Epithelial cell of proximal tubule (primary cell): Measurements from ENCODE around the gene AQP6. TPM values are rescaled to one million over a fixed set of nuclear protein-coding genes. Genes with fewer than 3 reads are reported as not detected.

Experiments used
- DNase-seq: peaks from one replicate; pipeline ENCODE4 v3.0.0-alpha.2; 2011; ENCODE audit warnings: low read depth
- H3K4me3 ChIP-seq: 2 replicates; pipeline ENCODE4 v1.5.1; 2011; ENCODE audit warnings: low read depth, mild to moderate bottlenecking, low read length
- total RNA-seq: library from RNA; depleted of rRNA; stranded (reverse); fragments of >200 nt; gene quantifications from 2 replicates; pipeline ENCODE4 v1.2.3, GENCODE V29; 2015
- TF ChIP-seq, protein P1 (sequence below): conservative IDR thresholded peaks from 2 replicates; pipeline ENCODE4 v1.5.1; 2012; ENCODE audit warnings: low read depth, mild to moderate bottlenecking, low read length

The AQP6 gene
- total RNA-seq, 1 donor from 2014 or later = not detected

DNA sequence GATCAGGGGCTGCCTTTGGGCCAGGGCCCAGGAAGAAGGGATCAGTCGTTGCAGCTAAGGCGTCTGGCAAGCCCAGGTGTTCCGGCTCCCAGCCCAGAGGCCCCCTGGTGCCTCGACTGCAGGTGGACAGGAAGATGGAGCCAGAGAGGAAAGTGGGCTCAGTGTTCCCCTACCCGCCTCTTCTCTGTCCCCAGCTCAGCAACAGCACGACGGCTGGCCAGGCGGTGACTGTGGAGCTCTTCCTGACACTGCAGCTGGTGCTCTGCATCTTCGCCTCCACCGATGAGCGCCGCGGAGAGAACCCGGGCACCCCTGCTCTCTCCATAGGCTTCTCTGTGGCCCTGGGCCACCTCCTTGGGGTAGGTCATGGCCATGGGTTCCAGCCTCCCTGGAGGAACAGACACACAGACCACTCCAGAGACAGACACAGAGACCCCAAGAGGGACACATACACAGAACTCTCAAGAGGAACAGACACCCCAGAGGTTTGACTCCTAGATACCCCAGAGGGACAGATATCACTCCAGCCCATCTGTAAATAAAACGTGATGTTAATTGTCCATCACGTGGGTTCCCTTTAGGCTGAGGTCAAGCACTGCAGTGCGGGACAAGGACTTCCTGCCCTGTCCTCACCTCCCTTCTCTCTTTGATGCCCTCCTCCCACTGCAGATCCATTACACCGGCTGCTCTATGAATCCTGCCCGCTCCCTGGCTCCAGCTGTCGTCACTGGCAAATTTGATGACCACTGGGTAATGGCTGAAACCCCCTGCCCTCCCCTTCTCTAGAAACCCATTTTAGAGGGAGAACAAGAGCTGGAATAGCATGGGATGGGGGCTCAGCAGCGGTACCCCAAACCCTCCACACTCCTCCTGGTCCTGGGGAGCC lies 18.5 kb upstream of the AQP6 start:
- H3K4me3 ChIP-seq = no peak overlapping the region
- no peak for DNase-seq
- TF ChIP-seq, protein P1, sequence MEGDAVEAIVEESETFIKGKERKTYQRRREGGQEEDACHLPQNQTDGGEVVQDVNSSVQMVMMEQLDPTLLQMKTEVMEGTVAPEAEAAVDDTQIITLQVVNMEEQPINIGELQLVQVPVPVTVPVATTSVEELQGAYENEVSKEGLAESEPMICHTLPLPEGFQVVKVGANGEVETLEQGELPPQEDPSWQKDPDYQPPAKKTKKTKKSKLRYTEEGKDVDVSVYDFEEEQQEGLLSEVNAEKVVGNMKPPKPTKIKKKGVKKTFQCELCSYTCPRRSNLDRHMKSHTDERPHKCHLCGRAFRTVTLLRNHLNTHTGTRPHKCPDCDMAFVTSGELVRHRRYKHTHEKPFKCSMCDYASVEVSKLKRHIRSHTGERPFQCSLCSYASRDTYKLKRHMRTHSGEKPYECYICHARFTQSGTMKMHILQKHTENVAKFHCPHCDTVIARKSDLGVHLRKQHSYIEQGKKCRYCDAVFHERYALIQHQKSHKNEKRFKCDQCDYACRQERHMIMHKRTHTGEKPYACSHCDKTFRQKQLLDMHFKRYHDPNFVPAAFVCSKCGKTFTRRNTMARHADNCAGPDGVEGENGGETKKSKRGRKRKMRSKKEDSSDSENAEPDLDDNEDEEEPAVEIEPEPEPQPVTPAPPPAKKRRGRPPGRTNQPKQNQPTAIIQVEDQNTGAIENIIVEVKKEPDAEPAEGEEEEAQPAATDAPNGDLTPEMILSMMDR = no peak

DNA sequence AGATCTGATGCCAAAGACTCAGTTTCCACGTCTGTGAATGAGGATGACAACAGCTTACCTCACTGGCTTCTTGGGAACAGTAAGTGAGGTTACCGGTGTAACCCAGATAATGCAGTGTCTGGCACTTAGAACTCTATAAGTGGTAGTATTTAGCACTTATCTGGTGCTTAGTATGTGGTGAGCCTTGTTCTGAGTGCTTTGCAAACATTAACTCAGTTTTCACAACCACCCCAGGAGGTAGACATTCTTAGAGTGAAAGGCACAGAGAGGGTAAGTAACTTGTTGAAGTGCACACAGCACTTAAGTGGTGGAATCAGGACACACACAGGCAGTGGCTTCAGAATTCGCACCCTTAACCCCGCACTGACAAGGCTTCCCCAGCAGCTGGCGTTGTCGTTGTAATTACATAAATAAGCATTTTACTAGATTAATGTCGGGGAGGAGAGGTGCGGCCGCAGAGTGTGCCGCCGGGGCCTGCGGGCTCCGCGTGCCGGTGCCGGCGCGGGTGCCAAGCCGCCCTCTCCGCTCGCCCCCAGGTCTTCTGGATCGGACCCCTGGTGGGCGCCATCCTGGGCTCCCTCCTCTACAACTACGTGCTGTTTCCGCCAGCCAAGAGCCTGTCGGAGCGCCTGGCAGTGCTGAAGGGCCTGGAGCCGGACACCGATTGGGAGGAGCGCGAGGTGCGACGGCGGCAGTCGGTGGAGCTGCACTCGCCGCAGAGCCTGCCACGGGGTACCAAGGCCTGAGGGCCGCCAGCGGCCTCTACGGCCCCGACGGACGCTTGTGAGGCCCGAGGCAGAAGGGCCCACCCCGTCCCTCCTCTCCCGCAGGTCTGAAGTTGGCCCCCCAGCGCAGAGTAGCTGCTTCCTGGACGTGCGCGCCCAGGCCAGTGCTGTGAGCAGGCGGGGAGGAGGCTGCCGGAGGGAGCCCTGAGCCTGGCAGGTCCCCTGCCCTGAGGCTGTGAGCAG lies 17.6 kb upstream of the AQP6 start:
- no peak for DNase-seq
- H3K4me3 ChIP-seq = no peak overlapping the region
- TF ChIP-seq, protein P1 = no peak

DNA sequence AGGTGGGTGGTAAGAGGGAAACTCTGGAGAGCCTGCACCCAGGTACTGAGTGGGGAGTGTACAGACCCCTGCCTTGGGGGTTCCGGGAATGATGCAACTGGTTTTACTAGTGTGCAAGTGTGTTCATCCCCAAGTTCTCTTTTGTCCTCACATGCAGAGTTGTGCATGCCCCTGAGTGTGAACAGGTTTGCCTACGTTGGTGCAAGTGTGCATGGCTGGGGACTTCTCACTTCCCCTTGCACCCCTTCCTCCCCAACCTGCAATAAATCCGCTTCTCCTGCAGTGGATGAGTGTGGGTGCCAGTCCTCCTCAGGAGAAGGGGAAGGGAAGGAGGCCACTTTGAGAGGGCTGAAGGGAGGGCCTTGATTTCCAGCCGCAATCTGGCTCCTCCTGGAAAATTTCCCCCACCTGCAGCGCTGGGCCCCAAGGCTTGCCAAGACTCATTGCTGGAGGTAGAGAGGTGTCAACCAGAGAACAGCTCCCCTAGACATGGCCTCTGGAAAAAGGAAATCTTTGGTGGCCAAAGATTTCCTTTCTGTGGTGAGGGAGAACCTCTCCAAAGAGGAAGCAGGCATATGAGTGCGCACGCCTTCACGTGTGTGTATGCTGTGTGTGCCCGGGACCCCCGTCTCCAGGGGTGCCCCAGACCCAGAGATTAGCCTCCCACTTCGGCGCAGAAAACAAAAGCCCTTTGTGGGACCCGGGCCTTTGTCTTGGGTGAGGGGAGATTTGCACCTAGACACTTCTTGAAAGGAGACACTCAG lies 16.7 kb upstream of the AQP6 start:
- no peak for DNase-seq
- TF ChIP-seq, protein P1 = no peak
- H3K4me3 ChIP-seq = no peak overlapping the region

DNA sequence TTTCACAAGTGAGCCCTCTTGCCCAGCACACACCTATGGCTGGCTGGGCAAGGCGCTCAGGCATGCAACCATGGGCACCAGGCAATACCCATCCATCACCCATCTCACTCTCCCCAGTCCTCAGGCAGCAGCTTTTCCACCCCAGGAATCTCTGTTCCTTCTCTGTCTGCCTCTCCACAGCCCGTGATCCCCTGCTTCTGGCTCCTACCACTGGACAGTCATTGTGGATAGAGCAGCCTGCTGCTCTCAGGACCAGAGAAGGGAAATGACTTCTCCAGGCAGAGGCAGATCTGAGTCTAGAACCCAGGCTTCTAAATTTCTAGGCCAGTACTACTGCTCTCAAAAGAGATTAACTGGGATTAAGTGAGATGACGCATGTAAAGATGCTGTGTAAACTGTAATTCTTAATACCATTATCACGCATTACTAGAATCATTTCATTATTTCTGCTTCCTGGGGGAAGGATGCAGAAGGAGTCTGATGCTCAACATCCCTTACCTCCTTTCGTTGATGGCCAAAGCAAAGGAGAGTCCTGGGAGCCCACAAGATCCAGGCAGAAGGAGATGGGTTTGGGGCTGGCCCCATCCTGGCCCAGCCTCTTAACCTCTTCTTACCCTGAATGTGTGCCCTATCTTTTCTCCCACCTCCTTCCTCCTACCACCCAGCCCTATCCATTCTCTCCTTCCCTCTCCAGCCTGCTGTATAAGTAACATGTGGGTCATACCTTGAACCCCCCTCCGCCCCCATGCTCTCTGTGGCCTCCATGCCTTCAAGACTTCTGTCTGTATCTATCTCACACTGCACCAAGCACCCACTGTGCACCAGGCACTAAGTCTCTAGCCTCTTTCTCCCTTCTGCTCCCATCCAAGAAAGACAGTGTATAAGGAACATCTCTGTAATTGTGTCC lies 15.8 kb upstream of the AQP6 start:
- H3K4me3 ChIP-seq = no peak overlapping the region
- no peak for DNase-seq
- TF ChIP-seq, protein P1 = no peak

DNA sequence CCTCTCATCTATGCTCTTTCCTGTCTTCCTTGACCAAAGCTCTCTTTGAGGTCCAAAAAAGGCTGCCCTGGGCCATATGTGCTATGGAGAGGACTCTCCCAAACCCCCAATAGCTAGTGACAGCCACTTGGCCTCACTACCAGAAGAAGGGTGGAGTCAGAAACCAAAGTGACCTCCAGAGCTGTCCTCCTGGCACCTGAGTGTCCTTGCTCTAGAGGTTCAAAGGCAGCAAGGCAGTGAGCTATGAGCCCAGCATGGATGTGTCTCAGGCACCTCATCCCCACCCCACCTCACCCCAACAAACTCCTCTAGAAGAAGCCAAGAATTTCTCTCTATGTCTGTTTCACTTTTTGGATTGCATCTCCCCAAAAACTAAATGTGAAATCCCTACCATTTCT lies 15.2 kb upstream of the AQP6 start:
- no peak overlapping the region for H3K4me3 ChIP-seq
- DNase-seq = no peak
- TF ChIP-seq, protein P1 = no peak
